GM13976 (cell line): ENCODE measurements around the gene SPECC1.
"Not testable (repeated sequence)": the region's sequence is repeated elsewhere in the genome, so short reads cannot be mapped to it uniquely, and the experiment has no call there.

Experiments used
- DNase-seq: peaks from one replicate; pipeline ENCODE4 v3.0.0; 2012; ENCODE audit warnings: low spot score
- in situ Hi-C: fragments of 300-500 bp; cut with MboI; formaldehyde crosslinking; loops from one replicate; pipeline ENCODE4 v1.12.0; 2022; ENCODE audit warnings: low sequenced_read_pairs, mixed read lengths, inconsistent platforms; ENCODE audit not compliant: unreplicated experiment
- TF ChIP-seq, protein P1 (sequence below): IDR thresholded peaks from 2 replicates; pipeline ENCODE4 v1.5.1; 2012; ENCODE audit warnings: borderline replicate concordance, mild to moderate bottlenecking; ENCODE audit not compliant: insufficient read depth; ENCODE audit errors: extremely low read depth, missing control alignments, control extremely low read depth

The SPECC1 gene

DNA sequence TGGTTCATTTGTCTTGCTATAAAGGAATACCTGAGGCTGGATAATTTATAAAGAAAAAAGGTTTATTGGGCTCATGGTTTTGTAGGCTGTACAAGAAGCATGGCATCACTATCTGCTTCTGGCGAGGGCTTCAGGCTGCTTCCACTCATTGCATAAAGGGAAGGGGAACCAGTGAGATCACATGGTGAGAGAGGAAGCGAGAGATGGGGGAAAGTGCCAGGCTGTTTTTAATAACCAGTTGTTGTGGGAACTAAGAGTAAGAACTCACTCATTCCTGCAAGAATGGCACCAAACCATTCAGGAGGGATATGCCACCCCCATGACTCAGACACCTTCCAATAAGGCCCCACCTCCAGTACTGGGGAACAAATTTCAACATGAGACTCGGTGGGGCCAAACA is 24.3 kb downstream of the SPECC1 start:
- in situ Hi-C loops: no loop called here
- DNase-seq: no peak
- TF ChIP-seq, protein P1, sequence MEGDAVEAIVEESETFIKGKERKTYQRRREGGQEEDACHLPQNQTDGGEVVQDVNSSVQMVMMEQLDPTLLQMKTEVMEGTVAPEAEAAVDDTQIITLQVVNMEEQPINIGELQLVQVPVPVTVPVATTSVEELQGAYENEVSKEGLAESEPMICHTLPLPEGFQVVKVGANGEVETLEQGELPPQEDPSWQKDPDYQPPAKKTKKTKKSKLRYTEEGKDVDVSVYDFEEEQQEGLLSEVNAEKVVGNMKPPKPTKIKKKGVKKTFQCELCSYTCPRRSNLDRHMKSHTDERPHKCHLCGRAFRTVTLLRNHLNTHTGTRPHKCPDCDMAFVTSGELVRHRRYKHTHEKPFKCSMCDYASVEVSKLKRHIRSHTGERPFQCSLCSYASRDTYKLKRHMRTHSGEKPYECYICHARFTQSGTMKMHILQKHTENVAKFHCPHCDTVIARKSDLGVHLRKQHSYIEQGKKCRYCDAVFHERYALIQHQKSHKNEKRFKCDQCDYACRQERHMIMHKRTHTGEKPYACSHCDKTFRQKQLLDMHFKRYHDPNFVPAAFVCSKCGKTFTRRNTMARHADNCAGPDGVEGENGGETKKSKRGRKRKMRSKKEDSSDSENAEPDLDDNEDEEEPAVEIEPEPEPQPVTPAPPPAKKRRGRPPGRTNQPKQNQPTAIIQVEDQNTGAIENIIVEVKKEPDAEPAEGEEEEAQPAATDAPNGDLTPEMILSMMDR: no peak

DNA sequence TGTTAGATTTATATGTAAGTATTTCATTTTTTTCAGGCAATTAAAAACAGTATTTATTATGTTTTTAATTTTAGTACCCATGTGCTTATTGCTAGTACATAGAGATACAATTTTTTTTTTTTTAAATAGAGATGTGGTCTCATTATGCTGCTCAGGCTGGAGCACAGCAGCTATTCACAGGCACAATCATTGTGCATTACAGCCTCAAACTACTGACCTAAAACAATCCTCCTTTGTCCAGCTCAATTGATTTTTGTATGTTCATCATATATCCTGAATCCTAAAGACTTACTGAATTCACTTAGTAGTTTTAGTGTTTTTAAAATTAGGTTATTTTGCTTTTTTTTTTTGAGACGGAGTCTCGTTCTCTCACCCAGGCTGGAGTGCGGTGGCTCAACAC is 26.3 kb downstream of the SPECC1 start:
- TF ChIP-seq, protein P1: no peak
- in situ Hi-C loops: no loop called here
- no peak for DNase-seq

DNA sequence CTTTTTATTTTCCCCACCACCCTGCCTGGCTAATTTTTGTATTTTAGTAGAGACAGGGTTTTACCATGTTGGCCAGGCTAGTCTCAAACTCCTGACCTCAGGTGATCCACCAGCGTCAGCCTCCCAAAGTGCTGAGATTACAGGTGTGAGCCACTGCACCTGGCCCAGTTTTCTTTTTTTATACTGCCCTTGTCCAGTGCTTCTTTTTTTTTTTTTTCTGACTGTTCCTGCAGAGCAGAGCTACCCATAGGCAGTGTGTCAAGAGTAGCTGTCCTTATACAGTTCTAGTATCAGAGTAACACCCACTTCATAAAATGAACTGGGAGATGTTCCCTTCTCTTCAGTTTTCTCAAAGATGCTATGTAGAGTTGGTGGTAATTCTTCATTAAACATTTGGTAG is 28.1 kb downstream of the SPECC1 start:
- in situ Hi-C loops, DNase-seq: not testable (repeated sequence)

DNA sequence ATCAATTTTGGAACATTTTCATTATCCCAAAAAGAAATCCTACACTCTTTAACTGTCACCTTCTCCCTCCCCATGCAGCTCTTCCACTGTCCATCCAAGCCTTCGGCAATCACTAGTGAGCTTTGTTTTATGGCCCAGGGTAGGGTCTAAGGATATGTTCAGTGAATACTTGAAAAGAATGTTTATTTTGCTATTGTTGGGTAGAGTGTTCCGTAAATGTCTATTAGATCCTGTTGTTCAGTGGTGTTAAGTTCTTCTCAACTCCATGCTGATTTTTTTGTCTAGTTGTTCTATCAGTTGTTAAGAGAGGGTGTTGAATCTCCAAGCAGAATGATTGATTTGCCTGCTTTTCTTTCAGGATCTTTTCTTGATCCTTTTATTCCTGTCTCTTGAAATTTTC is 29.9 kb downstream of the SPECC1 start:
- TF ChIP-seq, protein P1: no peak
- DNase-seq: no peak
- in situ Hi-C loops: no loop called here

DNA sequence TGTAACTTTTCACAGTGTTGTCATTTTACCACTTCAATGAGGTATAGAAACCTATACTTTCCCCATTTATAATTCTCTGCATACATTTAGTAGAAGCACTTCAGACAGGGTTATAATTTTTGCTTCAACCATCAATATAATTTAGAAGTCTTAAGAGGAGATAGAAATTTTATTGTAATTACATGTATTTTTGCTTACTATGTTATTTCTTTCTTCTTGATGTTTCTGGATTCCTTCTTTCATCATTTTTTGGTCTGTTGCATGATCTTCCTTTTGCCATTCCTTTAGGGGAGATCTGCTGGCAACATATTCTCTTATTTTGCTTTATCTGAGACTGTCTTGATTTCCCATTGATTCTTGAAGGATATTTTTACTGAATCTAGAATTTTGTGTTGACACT is 31.1 kb downstream of the SPECC1 start:
- no peak for DNase-seq
- TF ChIP-seq, protein P1: no peak
- in situ Hi-C loops: no loop called here

DNA sequence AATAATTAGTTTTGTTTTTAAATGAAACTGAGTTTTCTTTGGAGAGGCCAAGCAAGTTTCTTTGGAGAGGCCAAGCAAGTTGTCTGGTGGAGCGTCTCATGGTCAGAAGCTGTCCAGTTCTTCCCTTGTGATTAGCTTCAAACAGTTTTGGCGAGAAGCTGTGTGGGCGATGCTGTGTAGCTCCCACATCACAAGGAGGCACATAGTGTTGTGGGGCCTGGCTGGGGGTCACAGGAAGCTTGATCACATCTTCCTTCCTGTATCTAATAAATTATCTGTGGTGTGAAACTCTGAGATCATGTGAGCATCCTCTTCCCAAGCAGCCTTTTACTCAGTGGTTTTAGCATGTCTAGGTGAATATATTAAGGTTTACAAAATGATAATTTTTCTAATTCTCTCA is 33.9 kb downstream of the SPECC1 start:
- TF ChIP-seq, protein P1: no peak
- DNase-seq: no peak
- in situ Hi-C loops: no loop called here

DNA sequence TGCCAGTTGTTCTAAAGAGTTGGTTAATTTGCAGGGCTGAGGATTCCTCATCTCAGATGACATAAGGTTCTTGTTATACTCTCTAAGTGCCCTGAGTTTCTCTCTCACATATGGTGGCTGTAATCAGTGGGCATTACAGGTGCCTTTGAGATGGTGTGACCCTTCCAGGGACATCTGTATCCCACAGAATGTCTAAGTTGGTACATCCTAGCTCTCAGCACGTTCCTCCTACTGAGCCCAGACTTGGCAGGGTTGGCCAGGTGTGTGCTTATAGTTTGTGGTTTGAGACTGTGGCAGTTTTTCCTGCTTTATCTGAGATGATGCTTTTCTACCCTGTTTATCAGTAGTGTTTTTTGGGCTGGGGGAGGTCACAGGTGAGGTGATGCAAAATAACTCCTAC is 36.3 kb downstream of the SPECC1 start:
- no peak for DNase-seq
- TF ChIP-seq, protein P1: no peak
- in situ Hi-C loops: no loop called here
